ENCODE results near the gene SYF2. TPM values are rescaled to one million over a fixed set of nuclear protein-coding genes. Genes with fewer than 3 reads are reported as not detected.
A peak's percentile ranks its signal among the peaks of the same experiment; 100 is the strongest.

Gene SYF2
- total and polyA plus RNA-seq, 9 donors, result 38.2 to 141 (median 72.2) TPM

GRCh38 chr1:25245809-25246599 is 13.7 kb upstream of the SYF2 start:
- H3K27me3 ChIP-seq, result no peaks in the 10 kb centered on the region
- H3K4me1 ChIP-seq (ENCODE audit: insufficient read depth), result peaks cover 2% of the 10 kb centered on the region
- no peak for DNase-seq
- H3K4me3 ChIP-seq, result peak overlapping the region; percentile 90
- TF ChIP-seq POLR2A (IDR thresholded peaks at IDR 0.05) (no peak), EP300 (IDR thresholded peaks at IDR 0.05) (no peak), CTCF (IDR thresholded peaks at IDR 0.05) (no peak)
- H3K36me3 ChIP-seq, result no peaks in the 10 kb centered on the region
- 8 to 20% (median 10%) methylated on average over 30 of the region's 30 CpGs for WGBS, 3 donors
- intact Hi-C loops (cut with DNase I), result loop anchor here in 1 of 4 donors (10.0 kb wide), 1 partner anchor 299 kb away; the partner anchor contains the start of gene LDLRAP1
- peak overlapping the region in 1 of 2 donors; percentile 89 for H3K27ac ChIP-seq
- no peaks in the 10 kb centered on the region for H3K9me3 ChIP-seq

GRCh38 chr1:25245393-25245792 is 13.1 kb upstream of the SYF2 start:
- Histone ChIP-seq H3K4me1 (ENCODE audit: insufficient read depth) (peaks cover 2% of the 10 kb centered on the region), H3K27ac (no peak overlapping the region), H3K36me3 (no peaks in the 10 kb centered on the region), H3K4me3 (peak overlapping the region; percentile 90), H3K27me3 (no peaks in the 10 kb centered on the region), H3K9me3 (no peaks in the 10 kb centered on the region)
- DNase-seq, result no peak
- TF ChIP-seq EP300 (IDR thresholded peaks at IDR 0.05), result no peak
- no peak for TF ChIP-seq POLR2A (IDR thresholded peaks at IDR 0.05)
- TF ChIP-seq CTCF (IDR thresholded peaks at IDR 0.05), result no peak
- 61 to 76% (median 62%) methylated on average over 5 of the region's 5 CpGs for WGBS, 3 donors
- intact Hi-C loops (cut with DNase I), result loop anchor here in 1 of 4 donors (10.0 kb wide), 1 partner anchor 299 kb away; the partner anchor contains the start of gene LDLRAP1

GRCh38 chr1:25243907-25244306 is 11.6 kb upstream of the SYF2 start:
- Histone ChIP-seq H3K27ac (no peak overlapping the region), H3K4me3 (no peak overlapping the region), H3K4me1 (ENCODE audit: insufficient read depth) (peaks cover 2% of the 10 kb centered on the region), H3K27me3 (no peaks in the 10 kb centered on the region), H3K36me3 (no peaks in the 10 kb centered on the region), H3K9me3 (no peaks in the 10 kb centered on the region)
- 51 to 59% (median 54%) methylated on average over 6 of the region's 6 CpGs for WGBS, 3 donors
- intact Hi-C loops (cut with DNase I), result loop anchor here in 2 of 4 donors (5.0 to 10.0 kb wide), 2 partner anchors 301 to 568 kb away; partner anchors contain the start of gene LDLRAP1 (in 1 of the 2)
- TF ChIP-seq POLR2A (IDR thresholded peaks at IDR 0.05) (no peak), EP300 (IDR thresholded peaks at IDR 0.05) (no peak), CTCF (IDR thresholded peaks at IDR 0.05) (no peak)
- DNase-seq, result no peak

GRCh38 chr1:25239681-25240541 is 7.6 kb upstream of the SYF2 start:
- Histone ChIP-seq H3K9me3 (no peaks in the 10 kb centered on the region), H3K4me3 (peak overlapping the region; percentile 41), H3K36me3 (no peaks in the 10 kb centered on the region), H3K27ac (peak overlapping the region; percentile 91 to 93), H3K27me3 (no peaks in the 10 kb centered on the region), H3K4me1 (ENCODE audit: insufficient read depth) (no peaks in the 10 kb centered on the region)
- TF ChIP-seq CTCF (IDR thresholded peaks at IDR 0.05) (peak; percentile 49 to 86 (median 79)), EP300 (IDR thresholded peaks at IDR 0.05) (no peak), POLR2A (IDR thresholded peaks at IDR 0.05) (no peak)
- intact Hi-C loops (cut with DNase I), result loop anchor here in 2 of 4 donors (5.0 to 10.0 kb wide), 2 partner anchors 305 to 572 kb away; partner anchors contain the start of gene LDLRAP1 (in 1 of the 2)
- 1 to 2% (median 1%) methylated on average over 41 of the region's 41 CpGs for WGBS, 3 donors
- DNase-seq, result peak; percentile 88 to 92 (median 91)
